Measurements from ENCODE around the gene XRN1. TPM values are rescaled to one million over a fixed set of nuclear protein-coding genes. Genes with fewer than 3 reads are reported as not detected.

Gene XRN1
- polyA plus RNA-seq, 1 donor (not counting 4 experiments of a cell fraction or from before 2014, with no cell fraction given) = 14.4 TPM

DNA sequence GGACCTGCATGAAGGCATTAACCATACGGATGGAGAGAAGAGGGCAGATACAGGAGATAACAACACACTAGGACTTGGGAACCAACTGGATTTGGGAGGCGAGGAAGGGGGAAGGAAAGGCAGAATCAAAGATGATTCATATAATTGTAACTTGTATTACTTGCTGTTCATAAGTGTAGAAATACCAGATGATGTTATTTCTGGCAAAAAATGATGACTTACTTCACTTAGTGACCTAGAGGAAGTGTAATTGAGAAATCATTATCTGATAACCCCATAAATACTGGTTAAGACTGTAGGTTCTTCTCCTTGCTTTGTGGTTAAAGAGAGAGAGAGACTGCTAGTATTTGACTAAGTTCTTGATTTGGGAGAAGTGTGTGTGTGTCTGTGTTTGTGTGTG is 172.0 kb downstream of the XRN1 start:
- no peak for DNase-seq (ENCODE audit: low read depth, low spot score)
- no peaks in the 10 kb centered on the region for H3K9me3 ChIP-seq (ENCODE audit: control insufficient read depth, low read depth, low read length)
- no peak overlapping the region for H3K27ac ChIP-seq (ENCODE audit: control insufficient read depth, insufficient read depth, low read length)
- no peaks in the 10 kb centered on the region for H4K20me1 ChIP-seq (ENCODE audit: control insufficient read depth, extremely low read depth, insufficient read depth, low read length)
- dilution Hi-C loops (cut with MboI; ENCODE audit: extremely low pct_ligation_motif_present, low sequenced_read_pairs) = no loop called here
- H3K79me2 ChIP-seq (ENCODE audit: control insufficient read depth, insufficient read depth, low read length) = no peaks in the 10 kb centered on the region
- no peak overlapping the region for H3K4me3 ChIP-seq (ENCODE audit: control insufficient read depth in 2 of 3, extremely low read depth in 1 of 3, insufficient read depth in 2 of 3, low read depth in 1 of 3, low read length in 3 of 3)
- no peak overlapping the region for H3K9ac ChIP-seq (ENCODE audit: control insufficient read depth, extremely low read depth, insufficient read depth, low read length)
- no peak overlapping the region for H2AFZ ChIP-seq (ENCODE audit: control insufficient read depth, low read length)
- TF ChIP-seq, protein P1, sequence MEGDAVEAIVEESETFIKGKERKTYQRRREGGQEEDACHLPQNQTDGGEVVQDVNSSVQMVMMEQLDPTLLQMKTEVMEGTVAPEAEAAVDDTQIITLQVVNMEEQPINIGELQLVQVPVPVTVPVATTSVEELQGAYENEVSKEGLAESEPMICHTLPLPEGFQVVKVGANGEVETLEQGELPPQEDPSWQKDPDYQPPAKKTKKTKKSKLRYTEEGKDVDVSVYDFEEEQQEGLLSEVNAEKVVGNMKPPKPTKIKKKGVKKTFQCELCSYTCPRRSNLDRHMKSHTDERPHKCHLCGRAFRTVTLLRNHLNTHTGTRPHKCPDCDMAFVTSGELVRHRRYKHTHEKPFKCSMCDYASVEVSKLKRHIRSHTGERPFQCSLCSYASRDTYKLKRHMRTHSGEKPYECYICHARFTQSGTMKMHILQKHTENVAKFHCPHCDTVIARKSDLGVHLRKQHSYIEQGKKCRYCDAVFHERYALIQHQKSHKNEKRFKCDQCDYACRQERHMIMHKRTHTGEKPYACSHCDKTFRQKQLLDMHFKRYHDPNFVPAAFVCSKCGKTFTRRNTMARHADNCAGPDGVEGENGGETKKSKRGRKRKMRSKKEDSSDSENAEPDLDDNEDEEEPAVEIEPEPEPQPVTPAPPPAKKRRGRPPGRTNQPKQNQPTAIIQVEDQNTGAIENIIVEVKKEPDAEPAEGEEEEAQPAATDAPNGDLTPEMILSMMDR (optimal IDR thresholded peaks at IDR 0.05 in 1 of 3, IDR thresholded peaks at IDR 0.05 in 1 of 3, conservative IDR thresholded peaks at IDR 0.05 in 1 of 3; ENCODE audit: extremely low read depth in 1 of 3, insufficient read depth in 2 of 3, low read length in 3 of 3) = no peak
- no peak for TF ChIP-seq EZH2 (IDR thresholded peaks at IDR 0.05; ENCODE audit: low read length)
- no peaks in the 10 kb centered on the region for H3K9me1 ChIP-seq (ENCODE audit: control insufficient read depth, extremely low read depth, insufficient read depth, low read length)
- H3K4me2 ChIP-seq (ENCODE audit: control insufficient read depth, extremely low read depth, insufficient read depth, low read depth, low read length) = no peak overlapping the region
- no peaks in the 10 kb centered on the region for H3K27me3 ChIP-seq (ENCODE audit: control insufficient read depth, extremely low read depth, insufficient read depth, low read length)
- FAIRE-seq = no peak
- H3K36me3 ChIP-seq (ENCODE audit: control insufficient read depth in 2 of 2, extremely low read depth in 1 of 2, insufficient read depth in 2 of 2, low read length in 2 of 2) = no peaks in the 10 kb centered on the region
- H3K4me1 ChIP-seq (ENCODE audit: control insufficient read depth, extremely low read depth, insufficient read depth, low read length) = no peaks in the 10 kb centered on the region

DNA sequence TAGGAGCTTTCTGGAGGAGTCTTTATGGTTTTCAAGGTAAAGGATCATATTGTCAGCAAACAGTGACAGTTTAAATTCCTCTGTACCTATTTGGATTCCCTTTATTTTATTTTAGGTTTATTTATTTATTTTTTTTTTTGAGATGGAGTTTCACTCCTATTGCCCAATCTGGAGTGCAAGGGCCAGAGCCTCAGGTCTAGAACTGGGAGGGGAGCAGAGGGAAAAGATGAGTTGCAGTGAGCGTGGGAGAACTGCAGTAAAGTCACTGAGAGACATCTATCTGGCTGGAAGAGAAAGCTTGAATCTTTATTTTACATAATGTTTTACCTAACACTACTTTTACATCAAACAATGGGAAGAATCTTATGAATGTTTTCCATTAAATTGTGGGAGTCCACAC is 172.9 kb downstream of the XRN1 start:
- H3K9me1 ChIP-seq (ENCODE audit: control insufficient read depth, extremely low read depth, insufficient read depth, low read length) = no peaks in the 10 kb centered on the region
- H3K79me2 ChIP-seq (ENCODE audit: control insufficient read depth, insufficient read depth, low read length) = no peaks in the 10 kb centered on the region
- no peaks in the 10 kb centered on the region for H4K20me1 ChIP-seq (ENCODE audit: control insufficient read depth, extremely low read depth, insufficient read depth, low read length)
- H3K27me3 ChIP-seq (ENCODE audit: control insufficient read depth, extremely low read depth, insufficient read depth, low read length) = no peaks in the 10 kb centered on the region
- H3K4me2 ChIP-seq (ENCODE audit: control insufficient read depth, extremely low read depth, insufficient read depth, low read depth, low read length) = no peak overlapping the region
- no peak for FAIRE-seq
- no peaks in the 10 kb centered on the region for H3K9me3 ChIP-seq (ENCODE audit: control insufficient read depth, low read depth, low read length)
- TF ChIP-seq, protein P1 (optimal IDR thresholded peaks at IDR 0.05 in 1 of 3, IDR thresholded peaks at IDR 0.05 in 1 of 3, conservative IDR thresholded peaks at IDR 0.05 in 1 of 3; ENCODE audit: extremely low read depth in 1 of 3, insufficient read depth in 2 of 3, low read length in 3 of 3) = no peak
- TF ChIP-seq EZH2 (IDR thresholded peaks at IDR 0.05; ENCODE audit: low read length) = no peak
- no peak overlapping the region for H3K27ac ChIP-seq (ENCODE audit: control insufficient read depth, insufficient read depth, low read length)
- H3K36me3 ChIP-seq (ENCODE audit: control insufficient read depth in 2 of 2, extremely low read depth in 1 of 2, insufficient read depth in 2 of 2, low read length in 2 of 2) = no peaks in the 10 kb centered on the region
- no peak for DNase-seq (ENCODE audit: low read depth, low spot score)
- dilution Hi-C loops (cut with MboI; ENCODE audit: extremely low pct_ligation_motif_present, low sequenced_read_pairs) = no loop called here
- no peak overlapping the region for H3K9ac ChIP-seq (ENCODE audit: control insufficient read depth, extremely low read depth, insufficient read depth, low read length)
- H3K4me3 ChIP-seq (ENCODE audit: control insufficient read depth in 2 of 3, extremely low read depth in 1 of 3, insufficient read depth in 2 of 3, low read depth in 1 of 3, low read length in 3 of 3) = no peak overlapping the region
- H2AFZ ChIP-seq (ENCODE audit: control insufficient read depth, low read length) = no peak overlapping the region
- no peaks in the 10 kb centered on the region for H3K4me1 ChIP-seq (ENCODE audit: control insufficient read depth, extremely low read depth, insufficient read depth, low read length)

Data from keratinocyte (primary cell).